Hindlimb muscle (tissue), 1 donor: ENCODE measurements around the gene ZC3HAV1. TPM values are rescaled to one million over a fixed set of nuclear protein-coding genes. Genes with fewer than 3 reads are reported as not detected.
A peak's percentile ranks its signal among the peaks of the same experiment; 100 is the strongest.
"Not testable (repeated sequence)": the region's sequence is repeated elsewhere in the genome, so short reads cannot be mapped to it uniquely, and the experiment has no call there.

Experiments used
- DNase-seq: peaks from one replicate; pipeline ENCODE4 v3.0.0-alpha.2; 2013
- polyA plus RNA-seq: library from polyadenylated mRNA; unstranded; fragments of 120-200 nt; gene quantifications from one replicate; pipeline ENCODE4 v1.2.1, GENCODE V29; 2013; ENCODE audit not compliant: insufficient read length

ZC3HAV1 gene
- polyA plus RNA-seq: 10.5 TPM

DNA sequence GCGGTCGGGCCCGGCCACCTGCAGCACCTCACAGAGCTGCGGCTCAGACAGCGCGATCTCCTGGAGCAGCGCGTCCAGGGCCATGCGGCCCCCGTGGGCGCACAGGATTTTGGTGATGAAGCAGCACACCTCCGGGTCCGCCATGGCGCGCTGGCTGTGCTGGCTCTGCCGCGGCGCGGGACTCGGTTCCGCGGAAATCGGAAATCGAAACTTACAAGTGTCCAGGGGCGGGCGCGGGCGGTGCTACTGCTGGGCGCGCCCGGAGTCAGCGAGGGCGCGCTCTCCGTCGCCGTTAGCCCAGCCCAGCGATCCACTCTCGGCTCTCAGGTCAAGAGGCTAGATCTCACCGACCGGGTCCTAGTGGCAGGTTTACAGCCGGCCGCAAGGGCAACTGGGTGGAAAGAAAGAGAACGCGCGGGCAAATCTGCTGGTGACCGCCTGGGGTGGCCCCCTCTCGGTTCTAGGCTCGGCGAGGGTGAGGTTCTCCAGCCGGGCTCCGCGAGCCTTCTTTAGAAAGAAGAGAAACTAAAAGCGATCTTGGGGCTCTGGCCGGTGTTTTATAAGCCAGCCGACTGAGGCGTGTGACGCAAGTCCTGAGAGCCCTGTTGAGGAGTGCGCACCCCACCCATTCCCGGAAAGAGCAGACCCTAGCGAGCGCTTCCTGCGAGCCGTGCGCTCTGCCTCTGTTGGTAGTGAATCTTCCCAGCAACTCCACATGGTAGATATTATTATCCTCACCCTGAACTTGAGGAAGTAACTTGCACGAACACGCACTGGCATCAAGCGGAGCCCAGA, at the start of gene ZC3HAV1:
TSS of gene ZC3HAV1 (minus strand) at position 533 of the 795 bp plus-strand sequence. CDS start at position 144, 389 bp downstream.
- peak; percentile 83 for DNase-seq

DNA sequence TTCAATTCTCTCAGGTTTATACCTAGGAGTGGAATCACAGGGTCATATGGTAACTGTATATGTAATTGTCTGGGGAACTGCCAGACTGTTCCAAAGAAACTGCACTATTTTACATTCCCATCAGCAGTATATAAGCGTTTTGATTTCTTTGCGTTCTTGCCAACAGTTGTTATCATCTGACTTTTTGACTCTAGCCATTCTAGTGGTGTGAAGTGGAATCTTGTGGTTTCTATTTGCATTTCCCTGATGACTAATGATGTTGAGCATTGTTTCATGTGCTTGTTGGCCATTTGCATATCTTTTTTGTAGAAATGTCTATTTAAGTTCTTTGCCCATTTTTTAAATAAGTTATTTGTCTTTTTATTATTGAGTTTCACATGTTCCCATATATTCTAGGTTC, 44.3 kb upstream of the ZC3HAV1 start:
- DNase-seq: no peak

- DNase-seq: no peak
These were observed 42.6 kb upstream of the ZC3HAV1 start for GRCh38 chr7:139152149-139152548.

DNA sequence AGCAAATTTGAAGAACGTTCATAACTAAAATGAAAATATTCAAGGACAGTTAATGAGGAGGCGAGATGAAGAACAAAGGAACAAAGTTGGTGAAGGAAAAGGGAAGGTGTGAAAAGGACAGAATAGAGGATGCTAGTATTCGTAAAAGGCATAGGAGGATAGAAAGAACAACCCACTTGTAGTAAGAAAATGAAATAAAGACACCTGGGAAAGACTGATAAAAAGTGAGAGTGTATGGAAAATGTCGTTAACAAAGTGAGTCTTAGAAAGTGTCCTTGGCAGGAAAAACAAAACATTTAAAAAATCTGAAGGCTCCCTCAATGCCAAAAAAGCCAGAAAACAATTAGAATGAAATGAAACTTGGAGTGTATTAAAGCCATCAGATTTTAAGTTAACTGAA, 29.6 kb upstream of the ZC3HAV1 start:
- DNase-seq: no peak

DNA sequence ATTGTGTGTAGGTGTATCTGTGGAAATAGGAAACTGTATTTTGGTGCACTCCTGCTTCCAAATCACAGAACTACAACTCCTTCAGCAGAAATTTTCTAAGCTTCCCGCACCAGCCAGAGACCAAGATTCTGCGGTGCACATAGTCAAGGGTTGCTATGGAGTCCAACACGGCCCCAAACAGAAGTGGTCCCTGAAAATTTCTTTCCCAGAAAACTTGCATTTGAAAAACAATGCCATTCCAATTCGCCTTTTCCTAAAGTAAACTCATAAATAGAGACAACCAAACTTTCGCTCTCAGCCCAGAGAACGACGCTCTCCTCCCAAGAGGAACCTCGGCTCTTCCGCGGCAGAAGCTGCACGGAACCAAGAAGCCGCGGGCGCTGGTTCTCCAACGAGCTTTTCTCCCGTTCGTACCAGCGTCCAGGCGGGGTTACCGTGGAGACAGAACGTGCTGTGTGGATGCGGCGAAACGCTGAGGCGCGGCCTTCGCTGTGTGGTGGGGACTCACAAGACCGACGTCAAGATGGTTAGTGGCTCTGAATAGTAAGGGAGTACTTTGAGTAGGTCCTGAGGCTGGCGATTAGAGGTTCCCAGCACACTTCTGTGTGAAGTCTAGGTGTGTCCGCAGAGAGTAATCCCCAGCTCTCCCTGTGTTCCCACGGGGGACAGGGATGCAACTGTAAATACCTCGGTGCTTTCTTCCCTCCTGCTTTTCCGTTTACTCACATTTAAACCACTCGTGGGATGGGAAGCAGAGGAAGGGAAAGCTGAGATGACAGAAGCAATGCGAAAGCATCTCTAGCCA, 24.0 kb upstream of the ZC3HAV1 start:
- peak; percentile 88 for DNase-seq

- no peak for DNase-seq
These were observed 23.4 kb upstream of the ZC3HAV1 start for GRCh38 chr7:139132887-139133286.

DNA sequence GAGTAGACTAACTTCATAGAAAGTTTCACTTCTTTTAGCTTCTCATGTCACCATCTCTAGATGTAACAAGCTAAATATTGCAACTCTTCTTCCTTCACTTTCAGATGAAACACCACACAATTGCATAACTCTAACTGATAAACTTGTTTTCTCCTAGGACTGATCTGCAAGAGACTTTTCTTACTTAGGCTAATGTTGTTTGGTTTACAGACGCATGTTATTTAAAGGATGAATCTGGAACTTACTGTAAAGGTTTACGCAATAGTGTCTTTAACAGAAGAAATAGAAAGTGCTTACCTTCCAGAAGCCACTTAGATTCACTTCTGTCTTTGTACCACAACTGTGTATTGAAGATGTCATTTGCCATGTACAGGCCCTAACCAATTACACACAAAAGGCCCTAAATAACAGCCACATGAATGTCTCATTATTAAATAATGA, 22.1 kb upstream of the ZC3HAV1 start:
- no peak for DNase-seq

- DNase-seq: not testable (repeated sequence)
These were observed 20.3 kb upstream of the ZC3HAV1 start for GRCh38 chr7:139129814-139130213.

GRCh38 chr7:139127648-139128047, 18.1 kb upstream of the ZC3HAV1 start:
- DNase-seq: no peak

DNA sequence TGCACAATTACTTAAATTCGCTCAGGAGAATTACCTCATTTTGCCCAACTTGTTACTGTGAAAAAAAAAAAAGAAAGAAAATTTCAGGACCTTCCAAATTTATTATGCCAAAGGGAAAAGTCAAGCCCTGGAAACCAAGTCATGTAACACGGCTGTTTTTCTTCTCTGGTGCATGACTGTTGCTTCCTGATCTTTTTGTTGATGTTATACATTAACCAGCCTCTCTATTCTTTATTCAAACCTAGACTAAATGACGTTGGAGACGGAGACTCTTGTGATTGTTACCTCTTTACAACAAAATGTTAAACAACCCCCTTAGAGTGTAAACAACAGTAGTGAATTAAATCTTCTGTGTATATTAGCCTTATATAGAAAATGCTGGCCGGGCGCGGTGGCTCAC, 16.1 kb upstream of the ZC3HAV1 start:
- no peak for DNase-seq

DNA sequence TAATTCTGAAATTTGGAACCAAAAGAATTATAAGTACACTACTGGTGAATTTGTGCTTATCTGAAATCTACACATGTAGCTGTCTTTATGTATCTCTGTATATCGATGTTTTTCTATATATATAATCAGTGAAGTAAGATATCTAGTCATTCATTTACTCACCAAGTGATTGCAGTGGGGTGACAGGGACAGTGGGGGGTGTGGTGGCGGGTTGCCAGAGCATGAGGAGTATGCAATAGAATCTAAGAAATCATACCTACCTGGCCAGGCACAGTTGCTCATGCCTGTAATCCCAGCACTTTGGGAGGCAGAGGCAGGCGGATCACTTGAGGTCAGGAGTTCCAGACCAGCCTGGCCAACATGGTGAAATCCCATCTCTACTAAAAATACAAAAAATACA, 15.5 kb upstream of the ZC3HAV1 start:
- DNase-seq: not testable (repeated sequence)

DNA sequence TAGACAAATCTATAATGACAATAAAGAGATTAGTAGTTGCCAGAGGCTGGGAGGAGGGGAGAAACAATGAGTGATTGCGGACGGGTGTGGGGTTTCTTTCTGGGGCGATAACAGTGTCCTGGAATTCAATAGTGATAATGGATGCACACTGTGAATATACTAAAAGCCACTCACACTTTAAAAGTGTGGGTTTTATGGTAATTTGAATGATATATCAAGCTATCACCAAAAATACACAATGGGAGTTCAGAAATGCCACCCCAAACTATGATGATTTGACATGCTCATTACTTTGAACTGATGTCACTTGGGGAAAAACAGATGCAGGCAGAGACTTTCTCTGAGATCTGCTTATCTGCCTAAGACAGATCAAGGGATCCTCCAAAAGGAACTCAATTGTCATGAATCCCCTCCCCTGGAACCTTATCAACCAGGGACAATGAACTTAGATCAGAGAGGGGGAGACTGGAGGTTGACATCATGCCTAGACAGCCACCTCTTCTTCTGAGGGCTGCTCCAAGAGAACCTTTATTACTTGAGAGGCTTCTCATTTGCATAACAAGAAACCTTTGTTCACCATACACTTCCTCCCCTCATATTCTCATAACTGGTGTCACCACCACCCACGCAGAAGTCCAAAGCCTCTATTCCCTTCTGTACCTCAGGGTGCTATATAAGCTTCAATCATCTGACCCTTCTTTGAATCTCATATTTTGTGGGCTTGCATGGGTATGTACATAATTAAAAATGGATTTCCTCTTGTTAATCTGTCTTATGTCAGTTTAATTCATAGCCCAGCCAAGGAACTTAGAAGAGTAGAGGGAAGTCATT, 14.8 kb upstream of the ZC3HAV1 start:
- DNase-seq: no peak

DNA sequence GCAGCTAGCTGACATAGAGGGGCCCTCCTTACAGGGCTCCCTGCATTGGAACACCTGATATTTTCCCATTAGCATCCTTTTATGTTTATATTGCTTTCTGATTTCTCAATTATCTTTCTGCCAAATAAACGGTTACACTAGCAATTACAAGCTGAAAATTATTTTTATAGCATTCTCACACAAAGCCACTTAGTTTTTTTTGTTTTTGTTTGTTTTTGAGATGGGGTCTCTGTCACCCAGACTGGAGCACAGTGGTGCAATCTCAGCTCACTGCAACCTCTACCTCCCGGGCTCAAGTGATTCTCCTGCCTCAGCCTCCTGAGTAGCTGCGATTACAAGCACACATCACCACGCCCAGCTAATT, 9.9 kb upstream of the ZC3HAV1 start:
- no peak for DNase-seq

DNA sequence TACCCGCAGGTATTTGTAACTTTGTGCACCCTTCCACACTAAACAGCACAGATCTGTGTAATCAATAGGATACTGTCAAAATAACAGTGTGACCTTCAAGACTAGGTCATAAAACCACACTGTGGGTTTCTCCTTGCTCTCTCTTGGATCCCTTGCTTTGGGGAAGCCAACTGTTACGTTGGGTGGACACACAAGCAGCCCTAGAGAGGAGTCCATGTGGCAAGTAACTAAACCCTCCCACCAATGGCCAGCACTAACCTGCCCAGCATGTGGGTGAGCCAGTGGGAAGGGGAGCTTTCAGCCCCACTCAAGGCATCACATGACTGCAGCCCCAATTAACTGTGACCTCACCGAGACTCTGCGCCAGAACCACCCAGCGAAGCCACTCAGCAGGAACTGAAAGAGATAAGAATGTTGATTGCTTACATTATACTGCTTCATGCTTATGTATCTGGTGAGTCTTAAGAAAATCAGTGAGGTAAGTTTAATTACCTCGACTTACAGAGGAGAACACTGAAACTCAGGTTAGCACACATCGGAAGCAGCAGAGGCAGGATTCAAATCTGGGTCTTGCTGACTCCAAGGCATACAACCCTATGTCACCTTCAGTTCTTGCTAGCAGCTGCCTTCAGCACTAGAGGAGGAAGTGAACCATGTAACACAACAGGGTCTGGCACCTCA, 9.4 kb upstream of the ZC3HAV1 start:
- no peak for DNase-seq

- DNase-seq: no peak
These were observed 8.8 kb upstream of the ZC3HAV1 start for GRCh38 chr7:139118234-139118804.

- no peak for DNase-seq
These were observed 8.2 kb upstream of the ZC3HAV1 start for GRCh38 chr7:139117599-139118233.

GRCh38 chr7:139116999-139117398, 7.5 kb upstream of the ZC3HAV1 start:
- no peak for DNase-seq

- no peak for DNase-seq
These were observed 5.6 kb upstream of the ZC3HAV1 start for GRCh38 chr7:139115104-139115503.

DNA sequence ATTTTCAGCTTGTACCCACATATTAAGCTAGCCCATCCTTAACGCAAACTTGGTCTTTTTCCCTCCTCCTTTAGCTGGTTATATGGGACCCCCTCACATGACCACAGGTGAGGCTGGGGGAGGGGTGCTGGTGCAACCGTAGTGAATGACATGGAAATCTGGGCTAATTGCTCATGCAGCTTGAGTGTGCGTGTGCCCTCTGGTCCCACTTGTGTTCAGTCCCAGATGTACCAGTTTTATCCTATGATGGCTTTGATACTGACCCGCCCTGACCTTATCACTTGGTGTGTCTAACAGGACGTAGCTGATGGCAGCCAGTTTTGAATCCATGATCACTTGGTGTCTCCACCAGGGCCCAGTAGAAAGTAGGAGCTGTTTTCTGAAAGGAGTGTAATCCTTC, 5.1 kb upstream of the ZC3HAV1 start:
- no peak for DNase-seq

DNA sequence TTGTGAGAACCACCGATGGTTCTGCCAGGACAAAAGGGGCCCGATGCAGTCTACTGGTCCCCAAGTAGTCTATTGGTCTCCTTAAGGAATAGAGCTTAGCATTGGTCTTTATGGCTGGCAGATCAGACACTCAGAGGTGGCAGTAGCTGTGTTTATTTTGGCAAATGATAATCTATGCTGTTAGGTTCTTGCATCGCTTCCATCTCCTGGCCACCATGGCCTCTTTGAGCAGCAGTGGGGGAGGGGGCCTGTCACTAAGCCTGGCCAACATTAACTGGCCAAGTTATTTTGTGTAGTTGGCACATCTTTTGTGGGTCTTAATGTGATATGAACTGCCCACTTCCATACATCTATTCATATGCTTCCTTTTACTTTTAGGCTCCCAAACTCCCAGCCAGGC, 4.5 kb upstream of the ZC3HAV1 start:
- DNase-seq: no peak

DNA sequence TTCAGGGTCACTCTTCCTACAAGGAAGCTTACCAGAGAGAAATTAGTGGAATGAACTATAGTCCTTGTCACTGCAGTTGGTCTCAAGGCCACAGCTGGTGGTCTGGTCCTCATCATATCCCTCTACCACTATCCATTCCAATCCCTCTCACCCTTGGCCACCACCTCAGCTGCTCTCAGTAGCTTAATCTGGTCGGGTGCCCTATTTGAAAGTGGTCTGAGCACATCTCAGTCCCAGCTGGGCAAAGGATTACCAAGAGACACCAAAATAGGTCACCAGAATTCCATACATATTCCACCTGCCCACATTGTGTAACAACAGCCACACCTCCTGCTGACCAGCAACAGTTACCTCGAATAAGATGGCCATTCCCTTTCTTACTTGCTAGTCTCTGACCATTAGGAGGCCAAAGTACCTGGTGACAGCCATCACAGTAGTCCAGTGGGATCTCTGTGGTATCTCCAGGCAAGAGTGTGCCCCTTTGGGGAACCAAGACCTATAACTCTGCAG, 3.3 kb upstream of the ZC3HAV1 start:
- DNase-seq: no peak
